NCI-H1436 (cell line): ENCODE data around the gene PIAS4.

Source experiments
- DNase-seq: peaks from one replicate; lab custom pipeline; 2025; lab: John Stamatoyannopoulos, UW

PIAS4 gene

DNA sequence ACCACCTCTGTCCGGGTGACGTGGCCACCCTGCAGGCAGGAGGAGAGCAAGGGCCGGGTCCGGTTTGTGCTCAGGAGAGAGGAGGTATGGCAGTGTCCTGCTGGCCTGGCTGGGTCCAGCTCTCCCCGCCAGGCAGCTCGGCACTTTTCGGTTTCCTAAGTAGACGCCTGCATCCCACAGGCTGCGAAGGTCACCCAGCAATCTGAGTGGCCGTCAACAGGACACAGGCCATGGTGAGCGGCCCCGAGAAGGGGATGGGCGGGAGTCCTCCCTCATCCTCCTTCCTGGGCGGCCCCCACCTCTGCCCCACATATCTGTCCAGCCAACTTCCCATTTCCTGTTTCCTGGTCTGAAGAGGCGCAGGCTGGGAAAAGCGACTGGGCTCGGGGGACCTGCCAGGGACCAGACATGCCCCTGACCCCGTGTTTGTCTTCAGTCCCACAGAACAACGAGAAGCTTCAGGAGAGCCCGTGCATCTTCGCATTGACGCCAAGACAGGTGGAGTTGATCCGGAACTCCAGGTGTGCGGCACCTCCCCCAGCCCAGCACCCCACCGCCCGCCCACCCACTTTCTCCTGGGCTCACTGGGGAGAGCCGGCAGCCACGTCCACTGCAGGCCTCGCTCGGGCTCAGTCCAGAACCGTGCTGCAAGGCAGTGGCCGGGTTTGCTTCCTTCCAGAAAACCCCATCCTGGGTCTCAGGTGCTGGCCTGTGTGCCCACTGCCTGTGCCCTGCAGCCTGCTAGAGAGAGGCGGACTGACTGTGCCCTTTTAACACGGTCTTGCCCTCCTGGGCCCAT is 16.3 kb downstream of the PIAS4 start:
- no peak for DNase-seq

DNA sequence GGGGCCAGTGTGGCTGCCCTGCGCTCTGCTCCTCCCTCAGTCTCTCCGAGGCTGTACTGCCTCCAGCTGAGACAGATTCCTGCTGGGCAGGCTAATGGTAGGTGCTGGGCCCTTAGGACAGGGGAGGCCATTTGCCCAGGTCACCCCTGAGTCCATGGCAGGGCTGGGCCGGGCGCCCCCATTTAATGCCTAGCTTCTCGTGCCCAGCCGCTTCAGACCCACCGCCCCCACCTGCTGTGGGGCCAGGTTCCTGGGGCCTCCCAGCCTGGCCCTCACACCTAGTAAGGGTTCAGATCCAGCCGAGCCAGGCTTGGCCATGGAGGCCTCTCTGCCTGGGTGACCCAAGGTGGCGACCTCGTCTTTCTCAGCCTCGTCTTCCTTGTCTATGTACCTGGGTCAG is 17.8 kb downstream of the PIAS4 start:
- DNase-seq, result no peak

DNA sequence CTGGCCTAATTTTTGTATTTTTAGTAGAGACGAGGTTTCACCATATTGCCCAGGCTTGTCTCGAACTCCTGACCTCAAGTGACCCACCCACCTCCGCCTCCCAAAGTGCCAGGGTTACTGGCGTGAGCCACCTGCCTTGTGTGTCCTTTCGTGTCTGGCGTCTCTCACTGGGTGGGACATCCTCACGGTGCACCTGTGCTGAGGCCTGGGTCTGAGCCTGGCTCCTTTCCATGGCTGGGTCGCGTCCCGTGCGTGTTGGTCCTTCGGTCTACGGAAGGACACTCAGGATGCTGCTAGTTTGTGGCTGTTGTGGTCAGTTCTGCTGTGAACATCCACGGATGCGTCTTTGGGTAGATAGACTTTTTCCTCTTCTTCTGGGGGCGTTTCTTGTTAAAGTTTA is 19.6 kb downstream of the PIAS4 start:
- no peak for DNase-seq

DNA sequence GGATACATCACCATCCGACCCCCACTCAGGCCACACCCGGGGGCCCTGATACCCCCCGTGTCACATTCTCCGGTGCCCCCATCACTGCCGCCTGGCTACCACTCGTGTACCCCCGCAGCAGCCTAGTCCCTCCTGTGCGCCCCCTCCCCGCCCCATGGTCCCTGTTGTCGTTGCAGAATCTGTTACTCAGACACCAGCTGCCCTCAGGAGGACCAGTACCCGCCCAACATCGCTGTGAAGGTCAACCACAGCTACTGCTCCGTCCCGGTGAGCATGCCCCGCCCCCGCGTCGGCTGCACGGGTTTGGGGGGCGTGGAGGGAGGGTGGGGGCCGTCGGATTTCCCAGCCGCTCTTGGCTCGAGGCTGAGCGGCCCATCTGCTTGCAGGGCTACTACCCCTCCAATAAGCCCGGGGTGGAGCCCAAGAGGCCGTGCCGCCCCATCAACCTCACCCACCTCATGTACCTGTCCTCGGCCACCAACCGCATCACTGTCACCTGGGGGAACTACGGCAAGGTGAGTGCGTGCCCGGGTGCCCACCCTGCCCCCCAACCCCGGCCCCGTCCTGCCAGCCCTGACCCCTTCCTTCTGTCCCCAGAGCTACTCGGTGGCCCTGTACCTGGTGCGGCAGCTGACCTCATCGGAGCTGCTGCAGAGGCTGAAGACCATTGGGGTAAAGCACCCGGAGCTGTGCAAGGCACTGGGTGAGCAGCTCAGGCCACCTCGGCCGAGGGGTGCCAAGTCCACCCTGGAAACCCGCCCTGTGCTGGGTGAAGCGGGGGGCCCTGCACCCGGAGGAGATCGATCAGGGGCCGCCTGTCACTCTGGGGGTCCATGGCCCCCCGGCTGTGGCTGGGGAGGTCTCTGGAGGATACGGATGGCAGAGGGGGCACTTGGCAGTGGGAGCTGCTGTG is 21.1 kb downstream of the PIAS4 start:
- no peak for DNase-seq

DNA sequence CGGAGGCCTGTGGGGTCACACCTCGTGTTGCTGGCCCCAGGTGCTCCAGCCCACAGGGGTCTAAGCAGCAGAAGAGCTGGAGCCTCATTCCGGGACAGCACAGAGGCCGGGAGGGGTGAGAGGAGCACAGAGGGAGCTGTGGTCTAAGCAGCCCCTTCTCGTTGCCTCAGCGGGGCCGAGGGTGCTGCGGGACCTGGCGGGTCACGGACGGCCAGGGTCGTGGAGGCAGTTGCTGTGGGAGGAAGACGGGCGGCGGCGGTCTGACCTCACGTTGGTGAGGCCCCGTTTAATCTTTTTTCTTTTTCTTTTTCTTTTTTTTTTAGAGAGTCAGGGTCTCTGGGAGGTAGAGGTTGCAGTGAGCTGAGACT is 21.7 kb downstream of the PIAS4 start:
- no peak for DNase-seq

DNA sequence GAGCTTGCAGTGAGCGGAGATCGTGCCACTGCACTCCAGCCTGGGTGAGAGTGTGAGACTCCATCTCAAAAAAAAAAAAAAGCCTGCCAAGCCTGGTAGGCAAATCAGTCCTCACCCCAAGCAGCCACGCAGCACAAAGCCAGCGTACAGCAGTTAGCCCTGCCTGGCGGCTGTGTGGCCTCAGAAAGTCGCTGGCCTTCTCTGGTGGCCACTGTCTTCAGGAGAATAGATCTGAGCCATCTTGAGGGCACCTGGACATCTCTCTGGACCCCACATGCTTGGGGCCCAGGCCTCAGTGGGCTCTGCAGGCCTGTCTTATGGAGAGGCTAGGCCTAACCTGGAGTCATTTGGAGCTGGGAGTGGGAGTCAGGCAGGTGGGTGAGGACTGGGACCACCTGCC is 23.0 kb downstream of the PIAS4 start:
- no peak for DNase-seq

DNA sequence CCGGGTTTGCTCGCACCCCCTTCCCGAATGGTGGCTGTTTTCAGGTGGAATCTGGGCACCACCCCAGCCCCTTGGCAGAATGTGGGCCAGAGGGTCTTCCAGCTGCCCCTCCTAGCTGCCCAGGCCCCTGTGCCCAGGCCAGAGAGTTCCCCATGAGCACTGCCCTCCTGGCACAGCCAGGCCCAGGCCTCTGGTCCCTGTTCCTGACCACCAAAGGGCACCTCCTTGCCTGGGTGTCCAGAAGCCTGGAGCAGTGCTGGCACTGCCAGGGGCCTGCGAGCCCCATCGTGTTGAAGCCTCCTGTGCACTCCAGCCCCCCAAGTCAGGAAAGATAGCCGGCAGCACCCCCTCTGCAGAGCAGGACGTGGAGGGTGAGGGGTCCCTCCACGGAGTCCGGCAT is 23.4 kb downstream of the PIAS4 start:
- DNase-seq, result no peak

DNA sequence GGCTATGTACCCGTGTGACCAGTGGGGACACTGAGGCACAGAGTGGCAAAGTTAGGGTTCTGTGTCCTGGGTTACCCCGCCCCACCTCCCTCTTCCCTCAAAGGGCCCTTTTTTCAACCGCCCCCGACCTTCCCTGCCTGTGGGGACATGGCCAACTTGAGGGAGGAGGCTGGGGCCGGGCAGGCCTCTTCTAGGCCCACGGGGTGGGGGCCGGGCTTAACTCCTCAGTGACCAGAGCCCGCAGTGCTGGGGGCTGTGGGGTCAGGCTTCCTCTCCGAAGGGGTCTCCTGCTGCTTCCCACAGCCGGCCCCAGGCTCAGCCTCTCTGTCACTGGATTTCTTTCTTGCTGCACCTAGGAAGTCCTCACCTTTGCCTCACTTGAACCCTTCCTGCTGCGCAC is 23.9 kb downstream of the PIAS4 start:
- DNase-seq, result no peak

DNA sequence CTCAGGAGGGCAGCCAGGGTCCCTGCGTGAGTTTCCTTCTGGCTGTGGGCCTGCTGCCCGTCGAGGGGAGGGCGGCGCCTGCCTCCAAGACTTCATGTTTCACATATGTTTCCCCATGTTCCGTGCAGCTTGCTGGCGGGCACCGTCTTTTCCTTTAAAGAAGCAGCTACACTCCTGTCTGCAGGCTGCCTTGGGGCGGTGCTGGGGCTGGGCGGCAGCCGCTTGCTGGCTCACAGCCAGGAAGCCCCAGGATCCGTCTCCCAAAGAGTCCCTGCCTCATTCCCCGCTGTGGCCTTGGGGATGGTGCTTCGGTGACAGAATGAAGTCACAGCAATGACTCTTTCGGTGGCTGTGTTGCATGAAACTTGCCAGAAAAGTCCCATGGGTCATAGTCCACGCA is 24.9 kb downstream of the PIAS4 start:
- no peak for DNase-seq

DNA sequence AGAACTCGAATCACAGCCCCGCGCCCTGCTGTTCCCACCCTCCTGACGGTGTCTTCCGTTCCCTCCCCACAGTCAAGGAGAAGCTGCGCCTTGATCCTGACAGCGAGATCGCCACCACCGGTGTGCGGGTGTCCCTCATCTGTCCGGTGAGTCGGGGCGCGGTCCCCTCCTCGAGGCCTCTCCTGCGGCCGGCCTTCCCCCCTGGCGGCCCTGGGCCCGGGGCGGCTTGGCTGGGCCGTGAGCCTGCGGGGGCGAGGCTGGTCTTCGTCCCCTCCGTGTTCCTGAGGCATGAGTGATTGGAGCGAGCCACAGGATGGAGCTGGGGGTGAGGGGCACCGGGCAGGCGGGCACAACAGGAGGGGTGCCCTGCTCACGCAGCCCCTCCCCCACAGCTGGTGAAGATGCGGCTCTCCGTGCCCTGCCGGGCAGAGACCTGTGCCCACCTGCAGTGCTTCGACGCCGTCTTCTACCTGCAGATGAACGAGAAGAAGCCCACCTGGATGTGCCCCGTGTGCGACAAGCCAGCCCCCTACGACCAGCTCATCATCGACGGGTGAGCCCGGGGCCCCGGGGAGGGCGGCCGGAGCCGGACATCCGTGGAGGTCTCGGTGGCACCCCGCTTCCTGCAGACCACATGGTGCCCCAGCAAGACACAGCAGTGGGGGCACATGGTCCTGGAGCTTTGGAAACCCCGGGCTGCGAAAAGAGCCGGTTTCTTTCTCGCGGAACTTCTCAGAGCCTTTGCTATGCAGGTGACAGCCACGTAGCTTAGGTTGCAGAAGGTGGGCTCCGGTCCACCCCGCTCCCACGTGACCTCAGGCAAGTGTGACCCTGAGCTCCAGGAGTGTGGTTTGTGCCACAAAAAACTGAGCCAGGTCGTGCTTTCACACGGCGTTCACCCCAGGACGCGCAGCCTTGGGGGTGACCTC is 25.8 kb downstream of the PIAS4 start:
- no peak for DNase-seq

DNA sequence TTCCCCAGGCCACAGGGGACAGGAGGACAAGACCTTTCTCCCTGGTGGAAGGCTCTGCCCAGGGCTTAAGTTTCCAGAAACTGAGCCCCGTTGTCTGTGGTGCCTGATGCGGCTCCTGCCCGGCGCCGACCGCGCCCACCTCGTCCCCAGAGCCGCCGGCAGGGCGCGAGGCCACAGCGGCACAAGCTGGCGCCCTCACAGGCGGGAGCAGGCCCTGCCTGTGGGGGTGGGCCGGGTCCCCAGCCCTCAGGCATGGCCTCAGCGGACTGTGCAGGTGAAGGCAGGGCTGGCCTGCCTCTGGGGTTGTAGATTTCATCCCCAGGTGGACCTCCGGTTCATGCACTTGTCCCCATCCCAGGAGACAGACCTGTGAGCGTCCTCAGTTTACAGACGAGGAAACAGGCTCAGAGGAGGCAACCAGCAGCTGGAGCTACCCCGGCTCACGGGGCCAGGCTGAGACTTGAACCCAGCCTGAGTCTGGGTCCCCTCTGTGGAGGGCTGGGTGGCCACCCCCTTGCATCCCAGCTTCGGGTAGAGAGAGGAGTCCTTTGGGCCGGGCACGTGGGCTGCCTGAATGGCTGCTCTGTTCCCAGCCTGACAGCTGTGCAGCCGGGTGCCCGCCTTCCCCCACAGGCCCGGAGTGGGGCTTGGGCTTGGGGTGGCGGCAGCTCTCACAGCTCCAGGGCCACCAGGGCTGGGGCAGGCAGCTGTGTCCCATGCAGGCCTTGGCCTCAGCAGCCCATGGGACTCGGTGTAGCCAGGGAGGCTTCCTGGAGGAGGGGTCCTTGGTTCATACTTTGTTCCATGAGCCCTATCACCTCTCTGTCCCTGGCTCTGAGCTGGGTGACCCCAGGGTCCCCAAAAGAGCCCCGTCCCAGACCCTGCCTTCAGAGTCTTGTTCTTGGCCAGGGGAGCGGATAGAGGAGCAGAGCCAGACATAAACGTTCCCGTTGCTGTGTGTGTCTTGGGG is 26.8 kb downstream of the PIAS4 start:
- no peak for DNase-seq

DNA sequence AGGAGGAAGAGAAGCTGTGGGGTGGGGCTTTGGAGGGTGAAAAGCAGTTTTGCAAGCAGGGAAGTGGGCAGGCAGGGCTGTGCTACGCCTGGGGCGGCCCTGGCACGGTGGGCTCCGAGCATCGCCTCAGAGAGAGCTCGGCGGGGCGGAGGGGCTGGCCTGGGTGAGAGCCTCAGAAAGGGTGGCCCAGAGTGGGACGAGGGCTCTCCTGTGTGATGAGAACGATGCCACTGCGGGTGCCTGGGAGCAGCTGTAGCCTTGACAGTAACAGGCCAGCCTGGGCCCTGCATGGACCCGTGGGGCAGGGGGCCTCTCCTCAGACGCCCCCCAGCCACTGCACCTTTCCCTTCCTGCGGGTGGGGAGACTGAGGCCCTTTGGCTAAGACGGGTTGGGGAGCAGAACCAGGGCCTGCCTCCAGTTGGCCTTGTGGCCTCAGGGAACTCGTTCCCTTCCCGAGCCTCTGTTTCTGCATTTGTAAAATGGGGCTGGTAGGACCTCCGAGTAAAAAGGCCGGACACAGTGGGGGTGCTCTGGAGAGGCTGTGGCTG is 27.6 kb downstream of the PIAS4 start:
- no peak for DNase-seq

DNA sequence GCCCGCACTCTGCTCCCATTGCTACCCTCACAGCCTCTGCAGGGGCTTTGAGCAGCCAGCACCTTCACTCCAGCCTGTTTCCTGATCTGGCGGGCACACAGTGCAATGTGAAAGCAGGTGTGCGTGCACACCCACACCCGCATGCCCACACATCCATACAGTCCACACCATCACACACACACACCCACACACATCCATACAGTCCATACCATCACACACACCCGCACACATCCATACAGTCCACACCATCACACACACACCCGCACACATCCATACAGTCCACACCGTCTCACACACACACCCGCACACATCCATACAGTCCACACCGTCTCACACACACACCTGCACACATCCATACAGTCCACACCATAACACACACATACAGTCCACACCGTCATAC is 28.0 kb downstream of the PIAS4 start:
- DNase-seq, result no peak

DNA sequence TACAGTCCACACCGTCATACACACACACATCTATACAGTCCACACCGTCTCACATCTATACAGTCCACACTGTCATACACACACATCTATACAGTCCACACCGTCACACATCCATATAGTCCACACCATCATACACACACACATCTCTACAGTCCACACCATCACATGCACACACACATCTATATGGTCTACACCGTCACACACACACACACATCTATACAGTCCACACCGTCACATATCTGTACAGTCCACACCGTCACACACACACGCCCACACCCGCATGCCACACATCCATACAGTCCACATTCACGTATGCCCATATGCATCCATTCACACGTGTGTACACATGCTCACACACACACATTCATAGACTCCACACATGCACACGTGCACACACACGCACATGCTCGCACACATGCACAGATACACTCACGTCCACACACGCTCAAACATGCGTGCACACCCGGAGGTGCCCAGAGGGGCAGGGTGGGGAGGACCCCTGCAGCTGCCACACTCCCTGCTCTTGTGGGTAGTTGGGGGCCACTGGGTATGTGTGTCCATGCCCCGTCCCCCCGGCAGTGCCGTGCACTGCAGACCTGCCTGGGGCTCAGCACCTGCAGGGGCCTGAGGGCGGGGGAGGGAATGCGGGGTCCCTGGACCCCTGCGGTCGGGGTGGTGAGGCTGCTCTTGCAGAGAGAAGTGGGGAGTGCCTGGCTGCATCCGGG is 29.2 kb downstream of the PIAS4 start:
- DNase-seq, result no peak

DNA sequence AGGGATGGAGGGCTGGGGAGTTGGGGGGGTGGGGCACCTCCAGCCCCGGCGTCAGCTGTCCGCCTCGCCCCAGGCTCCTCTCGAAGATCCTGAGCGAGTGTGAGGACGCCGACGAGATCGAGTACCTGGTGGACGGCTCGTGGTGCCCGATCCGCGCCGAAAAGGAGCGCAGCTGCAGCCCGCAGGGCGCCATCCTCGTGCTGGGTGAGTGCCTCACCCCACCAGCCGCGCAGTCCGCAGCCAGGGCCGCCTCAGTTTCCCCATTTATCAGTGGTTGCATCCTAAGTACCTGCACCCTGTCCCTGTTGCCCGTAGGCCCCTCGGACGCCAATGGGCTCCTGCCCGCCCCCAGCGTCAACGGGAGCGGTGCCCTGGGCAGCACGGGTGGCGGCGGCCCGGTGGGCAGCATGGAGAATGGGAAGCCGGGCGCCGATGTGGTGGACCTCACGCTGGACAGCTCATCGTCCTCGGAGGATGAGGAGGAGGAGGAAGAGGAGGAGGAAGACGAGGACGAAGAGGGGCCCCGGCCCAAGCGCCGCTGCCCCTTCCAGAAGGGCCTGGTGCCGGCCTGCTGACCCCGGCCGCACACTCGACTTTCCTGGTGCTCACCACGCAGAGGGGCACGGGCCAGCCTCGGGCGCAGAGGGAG is 29.9 kb downstream of the PIAS4 start:
- DNase-seq, result no peak

DNA sequence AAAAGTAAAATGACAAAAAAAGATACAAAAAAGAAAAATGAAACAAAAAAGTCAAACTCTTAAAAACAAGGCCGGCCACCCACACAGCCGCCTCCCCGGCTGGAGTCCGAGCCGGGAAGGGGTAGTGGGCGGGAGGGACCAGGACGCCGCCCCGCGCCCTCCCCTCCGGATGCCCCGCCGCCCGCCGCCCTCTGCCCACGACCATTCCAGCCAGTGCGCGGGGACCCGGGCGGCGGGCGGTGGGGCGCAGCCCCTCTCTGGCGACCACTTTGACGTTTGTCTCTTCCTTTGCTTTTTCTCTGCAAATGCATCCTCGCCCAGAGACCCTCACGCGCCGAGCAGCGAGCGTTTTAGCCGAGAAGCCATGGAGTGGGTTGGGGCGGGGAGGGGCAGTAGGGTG is 30.5 kb downstream of the PIAS4 start:
- no peak for DNase-seq

DNA sequence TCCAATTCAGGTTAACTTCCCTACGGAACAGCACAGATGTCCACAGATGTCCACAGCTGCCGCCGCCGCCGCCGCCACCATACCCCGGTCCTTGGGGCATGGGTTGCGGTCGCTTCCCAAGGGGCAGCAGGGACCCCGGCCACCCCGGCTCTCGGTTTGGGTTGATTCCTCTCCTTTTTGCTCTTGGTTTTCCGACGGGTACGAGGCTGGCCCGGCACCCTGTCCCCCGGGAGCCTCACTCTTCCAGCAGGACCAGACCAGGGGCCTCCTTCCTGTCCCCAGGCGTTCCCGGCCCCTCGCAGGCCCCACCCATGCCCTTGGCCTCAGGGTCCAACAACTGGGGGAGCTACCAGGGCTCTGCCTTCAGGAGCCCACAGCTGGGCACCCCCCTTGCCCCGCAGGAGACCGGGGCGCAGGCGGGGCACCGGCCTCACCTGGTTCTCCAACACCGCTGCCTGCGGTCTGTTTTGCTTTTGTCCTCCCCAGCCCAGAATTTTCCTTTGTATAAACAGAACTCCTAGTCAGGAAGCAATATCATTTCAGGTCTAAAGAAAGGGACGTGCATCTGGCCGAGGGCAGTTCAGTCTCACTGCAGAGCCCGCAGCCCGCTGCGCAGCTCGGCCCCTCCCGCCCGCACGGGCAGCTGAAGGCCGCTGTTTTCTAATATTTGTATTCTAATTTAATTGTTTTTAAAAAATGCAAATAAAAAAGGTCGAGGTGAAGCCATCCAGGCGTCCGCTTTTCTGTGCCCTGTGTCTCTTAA is 31.3 kb downstream of the PIAS4 start:
- DNase-seq, result no peak

DNA sequence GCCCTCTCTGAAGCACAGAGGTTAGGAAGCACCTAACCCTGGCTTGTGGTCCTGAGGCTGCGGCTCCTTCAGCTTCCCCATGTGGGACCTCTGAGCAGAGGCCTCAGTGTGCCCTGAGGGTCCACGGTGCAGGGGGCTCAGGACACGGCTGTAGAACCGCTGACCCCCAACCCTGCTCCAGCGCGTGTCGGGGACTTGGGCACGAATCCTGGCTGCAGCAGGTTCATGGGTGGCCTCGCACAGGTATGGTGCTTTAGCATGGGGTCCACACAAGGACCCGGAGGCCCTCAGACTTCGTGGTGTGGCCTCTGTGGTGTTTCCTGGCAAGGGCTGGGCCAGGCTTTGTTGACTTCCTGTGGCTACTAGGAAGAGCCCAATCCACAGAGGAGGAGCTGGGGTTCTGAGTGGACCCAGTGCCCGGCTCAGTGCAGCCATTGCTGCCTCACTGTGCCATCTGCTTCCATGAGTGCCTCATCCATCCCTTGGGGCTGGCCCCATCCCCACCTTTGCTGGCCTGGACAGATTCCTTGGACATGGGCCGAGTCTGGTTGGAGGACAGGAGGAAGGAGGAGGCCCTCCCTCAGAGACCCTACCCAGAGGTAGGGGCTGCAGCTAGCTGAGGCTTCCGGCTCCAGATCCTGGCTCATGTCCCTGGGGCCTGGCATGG is 34.7 kb downstream of the PIAS4 start:
- DNase-seq, result no peak
